ENCODE data around the gene ZCCHC7.

Gene ZCCHC7

GRCh38 chr9:37382982-37383357 lies 262.6 kb downstream of the ZCCHC7 start:
- no peaks in the 10 kb centered on the region for H3K27me3 ChIP-seq (ENCODE audit: control insufficient read depth, low read length)
- no peaks in the 10 kb centered on the region for H4K20me1 ChIP-seq (ENCODE audit: control insufficient read depth, insufficient read depth, low read depth, low read length)
- H3K4me1 ChIP-seq (ENCODE audit: control insufficient read depth, low read length) = peaks cover 99% of the 10 kb centered on the region
- H3K27ac ChIP-seq (ENCODE audit: low read depth, low read length) = peak overlapping the region; percentile 99
- H3K9me3 ChIP-seq (ENCODE audit: control insufficient read depth, insufficient read depth, low read length) = peaks cover 7% of the 10 kb centered on the region; the same call in 1 of the 2 replicates
- H3K36me3 ChIP-seq (ENCODE audit: control insufficient read depth, low read length) = peaks cover 11% of the 10 kb centered on the region
- TF ChIP-seq EZH2phosphoT487 (IDR thresholded peaks at IDR 0.05; ENCODE audit: borderline replicate concordance, low read length) (no peak), CTCF (IDR thresholded peaks at IDR 0.05; ENCODE audit: low read depth, low read length, poor library complexity, severe bottlenecking) (no peak)
- peak overlapping the region; percentile 63 for H3K4me2 ChIP-seq (ENCODE audit: low read length)
- peaks cover 49% of the 10 kb centered on the region for H3F3A ChIP-seq (ENCODE audit: control insufficient read depth, insufficient read depth)
- no peaks in the 10 kb centered on the region for H3K9me2 ChIP-seq (replicated peaks; ENCODE audit: control insufficient read depth, low read length)
- H3K79me2 ChIP-seq (ENCODE audit: control insufficient read depth, low read length) = peaks cover 12% of the 10 kb centered on the region
- H3K4me3 ChIP-seq (ENCODE audit: low read length) = peak overlapping the region; percentile 63

GRCh38 chr9:37383393-37383792 lies 263.0 kb downstream of the ZCCHC7 start:
- Histone ChIP-seq H3K27me3 (ENCODE audit: control insufficient read depth, low read length) (no peaks in the 10 kb centered on the region), H3K4me2 (ENCODE audit: low read length) (peak overlapping the region; percentile 63), H3K9me3 (ENCODE audit: control insufficient read depth, insufficient read depth, low read length) (peaks cover 7% of the 10 kb centered on the region; the same call in 1 of the 2 replicates), H3K4me3 (ENCODE audit: low read length) (peak overlapping the region; percentile 63), H3K79me2 (ENCODE audit: control insufficient read depth, low read length) (peaks cover 12% of the 10 kb centered on the region), H3K27ac (ENCODE audit: low read depth, low read length) (peak overlapping the region; percentile 99), H3K9me2 (replicated peaks; ENCODE audit: control insufficient read depth, low read length) (no peaks in the 10 kb centered on the region), H3K4me1 (ENCODE audit: control insufficient read depth, low read length) (peaks cover 99% of the 10 kb centered on the region), H3K36me3 (ENCODE audit: control insufficient read depth, low read length) (peaks cover 11% of the 10 kb centered on the region), H4K20me1 (ENCODE audit: control insufficient read depth, insufficient read depth, low read depth, low read length) (no peaks in the 10 kb centered on the region), H3F3A (ENCODE audit: control insufficient read depth, insufficient read depth) (peaks cover 49% of the 10 kb centered on the region)
- TF ChIP-seq CTCF (IDR thresholded peaks at IDR 0.05; ENCODE audit: low read depth, low read length, poor library complexity, severe bottlenecking) = no peak
- no peak for TF ChIP-seq EZH2phosphoT487 (IDR thresholded peaks at IDR 0.05; ENCODE audit: borderline replicate concordance, low read length)

DNA sequence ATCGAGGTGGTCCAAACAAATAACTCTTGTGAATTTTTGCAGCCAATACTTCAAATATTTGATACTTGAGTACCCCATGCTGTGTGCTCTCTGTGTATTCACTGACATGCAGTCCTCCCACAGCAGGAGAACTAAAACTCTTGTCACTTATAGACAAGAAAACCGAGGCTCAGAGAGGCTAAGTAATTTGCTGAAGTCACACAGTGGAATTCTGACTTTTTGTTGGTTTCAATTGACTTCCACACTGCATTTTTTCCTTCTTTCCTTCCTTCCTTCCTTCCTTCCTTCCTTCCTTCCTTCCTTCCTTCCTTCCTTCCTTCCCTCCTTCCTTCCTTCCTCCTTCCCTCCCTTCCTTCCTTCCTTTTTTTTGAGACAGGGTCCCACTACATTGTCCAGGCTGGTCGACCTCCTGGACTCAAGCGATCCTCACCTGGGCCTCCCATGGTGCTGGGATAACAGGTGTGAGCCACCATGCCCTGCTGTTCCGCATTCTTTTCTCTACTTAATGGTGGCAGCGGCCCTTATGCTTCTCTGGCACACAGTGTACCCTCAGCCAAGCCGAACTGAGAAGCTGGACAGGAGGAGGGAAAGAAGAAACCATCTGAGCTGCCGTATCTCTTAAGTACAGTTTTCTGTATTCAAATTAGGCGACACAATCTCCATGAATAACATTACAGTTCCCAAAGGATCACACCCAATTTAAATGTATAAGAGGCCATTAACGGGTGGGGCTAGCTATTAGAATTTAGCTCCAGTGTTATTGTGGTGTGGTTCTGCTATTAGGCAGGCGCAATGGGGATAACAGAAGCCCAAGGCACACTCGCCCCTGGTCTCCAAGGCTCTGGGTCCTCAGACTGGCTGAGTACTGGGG lies 263.7 kb downstream of the ZCCHC7 start:
- no peaks in the 10 kb centered on the region for H3K27me3 ChIP-seq (ENCODE audit: control insufficient read depth, low read length)
- no peaks in the 10 kb centered on the region for H4K20me1 ChIP-seq (ENCODE audit: control insufficient read depth, insufficient read depth, low read depth, low read length)
- peaks cover 49% of the 10 kb centered on the region for H3F3A ChIP-seq (ENCODE audit: control insufficient read depth, insufficient read depth)
- no peaks in the 10 kb centered on the region for H3K9me2 ChIP-seq (replicated peaks; ENCODE audit: control insufficient read depth, low read length)
- H3K9me3 ChIP-seq (ENCODE audit: control insufficient read depth, insufficient read depth, low read length) = peaks cover 7% of the 10 kb centered on the region; the same call in 1 of the 2 replicates
- H3K36me3 ChIP-seq (ENCODE audit: control insufficient read depth, low read length) = peaks cover 11% of the 10 kb centered on the region
- H3K4me1 ChIP-seq (ENCODE audit: control insufficient read depth, low read length) = peaks cover 100% of the 10 kb centered on the region
- peak overlapping the region; percentile 63 for H3K4me3 ChIP-seq (ENCODE audit: low read length)
- peak overlapping the region; percentile 63 for H3K4me2 ChIP-seq (ENCODE audit: low read length)
- TF ChIP-seq EZH2phosphoT487 (IDR thresholded peaks at IDR 0.05; ENCODE audit: borderline replicate concordance, low read length) = no peak
- TF ChIP-seq CTCF (IDR thresholded peaks at IDR 0.05; ENCODE audit: low read depth, low read length, poor library complexity, severe bottlenecking) = no peak
- peaks cover 12% of the 10 kb centered on the region for H3K79me2 ChIP-seq (ENCODE audit: control insufficient read depth, low read length)
- H3K27ac ChIP-seq (ENCODE audit: low read depth, low read length) = peak overlapping the region; percentile 99
